ENCODE results near the gene PPP1R9B.

PPP1R9B gene

DNA sequence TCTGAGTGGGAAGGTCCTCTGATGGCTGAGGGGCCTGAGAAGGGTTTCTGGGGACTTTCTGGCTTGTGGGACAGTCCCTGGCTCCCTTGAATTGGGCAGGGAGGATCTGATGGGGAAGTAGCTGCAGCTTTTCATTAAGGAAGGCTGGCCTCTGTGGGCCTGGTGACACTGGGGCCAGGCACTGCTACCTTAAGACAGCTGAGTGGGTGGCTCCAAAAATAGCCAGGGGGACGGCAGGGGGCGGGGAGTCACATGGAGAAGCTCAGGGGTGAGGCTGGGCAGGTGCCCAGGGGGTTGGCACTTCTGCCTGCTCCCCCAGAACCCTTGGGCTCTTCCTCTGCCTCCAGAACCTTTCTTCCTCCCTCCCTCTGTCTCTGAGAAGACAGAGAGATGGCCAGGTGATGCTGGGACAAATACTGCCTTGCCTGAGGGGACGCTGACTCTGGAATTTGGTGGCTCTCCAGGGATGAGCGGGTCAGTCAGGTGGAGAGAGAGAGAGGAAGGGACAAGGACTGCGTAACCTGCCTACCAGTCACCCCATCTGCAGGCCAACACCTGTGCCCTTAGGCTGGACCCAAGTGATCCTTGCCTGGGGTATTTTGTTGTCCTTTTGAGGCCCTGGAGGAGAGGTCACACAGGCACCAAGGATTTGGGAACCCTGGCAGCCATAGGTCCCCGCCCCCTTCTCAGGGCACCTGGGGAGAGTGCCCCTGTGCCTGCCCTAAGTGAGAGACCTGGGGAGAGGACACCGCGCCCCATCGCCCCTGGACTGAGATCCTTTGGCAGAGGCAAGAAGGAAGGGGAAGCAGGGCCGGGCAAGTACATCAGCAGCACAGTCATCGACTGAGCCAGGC lies 13.6 kb upstream of the PPP1R9B start:
- no peak overlapping the region for H3K4me3 ChIP-seq (ENCODE audit: low read depth, low read length)
- DNase-seq (ENCODE audit: low read depth), result no peak

DNA sequence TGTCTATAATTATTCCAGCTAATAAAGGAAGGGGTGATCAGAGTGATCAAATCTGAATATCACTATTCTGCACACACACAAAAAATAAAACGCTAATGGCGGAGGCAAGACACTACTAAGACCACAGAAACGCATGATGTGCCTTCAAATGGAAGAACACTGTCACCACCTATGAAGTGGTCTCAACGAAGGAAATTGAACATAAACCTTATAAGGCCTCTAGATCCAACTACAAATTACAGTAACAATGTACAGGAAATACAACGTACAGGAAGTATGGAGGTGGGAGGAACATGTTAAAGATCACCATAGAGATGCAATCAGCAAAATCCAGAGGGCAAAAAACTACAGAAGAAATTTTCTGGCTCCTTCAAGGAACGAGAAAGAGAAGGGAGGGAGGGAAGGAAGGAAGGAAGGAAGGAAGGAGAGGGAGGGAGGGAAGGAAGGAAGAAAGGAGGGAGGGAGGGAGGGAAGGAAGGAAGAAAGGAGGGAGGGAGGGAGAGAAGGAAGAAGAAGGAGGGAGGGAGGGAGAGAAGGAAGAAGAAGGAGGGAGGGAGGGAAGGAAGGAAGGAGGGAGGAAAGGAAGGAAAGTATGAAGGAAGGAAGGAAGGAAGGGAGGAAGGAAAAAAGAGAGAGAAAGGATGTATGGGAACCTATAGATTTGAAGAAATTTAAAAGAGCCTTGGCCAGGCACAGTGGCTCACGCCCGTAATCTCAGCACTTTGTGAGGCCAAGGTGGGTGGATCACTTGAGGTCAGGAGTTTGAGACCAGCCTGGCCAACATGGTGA lies 12.2 kb upstream of the PPP1R9B start:
- no peak overlapping the region for H3K4me3 ChIP-seq (ENCODE audit: low read depth, low read length)
- DNase-seq (ENCODE audit: low read depth), result no peak

DNA sequence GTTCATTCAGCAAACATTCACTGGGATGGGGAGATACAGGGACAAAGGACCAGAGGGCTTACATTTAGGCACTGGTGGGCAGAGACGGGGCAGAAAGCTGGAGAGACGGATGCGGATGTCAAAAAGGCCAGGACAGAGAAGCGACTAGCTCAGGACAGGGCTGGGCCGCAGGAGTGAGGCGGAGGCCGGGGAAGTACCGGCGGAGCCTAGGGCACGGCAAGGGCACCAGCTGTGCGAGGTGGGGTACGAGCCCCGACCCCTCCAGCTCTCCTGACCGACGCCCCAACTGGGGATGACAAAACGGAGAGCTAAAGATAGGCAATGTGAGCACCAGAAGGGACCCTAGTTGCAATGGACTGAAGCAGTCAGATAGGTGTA lies 11.4 kb upstream of the PPP1R9B start:
- H3K4me3 ChIP-seq (ENCODE audit: low read depth, low read length), result peak overlapping the region; percentile 66
- DNase-seq (ENCODE audit: low read depth), result no peak

DNA sequence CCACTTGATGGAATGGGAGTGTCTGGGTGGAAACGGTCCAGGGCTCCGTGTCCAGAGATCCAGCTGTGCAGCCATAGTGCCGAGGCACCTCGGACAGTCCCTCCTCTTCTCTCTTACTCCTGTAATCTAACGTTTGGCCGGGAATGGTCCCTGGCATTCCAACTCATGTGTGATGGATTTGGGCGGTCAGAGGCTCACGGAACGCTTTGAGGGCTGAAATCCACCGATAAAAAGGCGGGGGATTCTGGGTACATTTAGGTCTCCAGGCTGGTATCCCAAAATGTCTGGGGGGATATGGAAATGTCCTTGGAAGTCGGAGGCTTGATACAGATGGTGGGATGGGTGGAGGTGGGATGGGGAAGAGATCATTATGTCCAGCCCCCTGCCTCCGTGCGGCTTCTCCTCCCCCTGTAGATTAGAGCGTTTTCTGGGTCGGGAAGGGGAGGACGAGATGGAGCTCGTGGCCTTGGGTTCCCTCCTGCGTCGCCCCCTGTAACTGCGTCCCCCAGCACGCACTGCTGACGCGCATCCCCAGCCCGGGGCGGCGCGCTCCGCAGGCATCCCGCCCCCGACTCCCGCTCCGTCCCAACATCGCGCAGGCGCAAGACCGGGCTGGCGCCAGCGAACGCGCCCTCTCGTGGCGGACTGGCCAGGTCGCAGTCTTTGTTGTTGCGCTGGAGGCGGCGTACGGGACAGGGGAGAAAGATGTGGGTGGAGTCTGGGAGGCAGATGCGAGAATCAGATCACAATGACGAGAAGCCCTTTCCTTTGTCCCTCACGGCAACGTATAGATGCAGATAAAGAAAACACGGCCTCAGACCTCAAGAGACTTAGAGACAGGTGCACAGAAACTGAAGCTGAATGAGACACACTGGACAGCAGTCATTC lies 10.8 kb upstream of the PPP1R9B start:
- peak overlapping the region; percentile 66 for H3K4me3 ChIP-seq (ENCODE audit: low read depth, low read length)
- peak; percentile 68 for DNase-seq (ENCODE audit: low read depth)

DNA sequence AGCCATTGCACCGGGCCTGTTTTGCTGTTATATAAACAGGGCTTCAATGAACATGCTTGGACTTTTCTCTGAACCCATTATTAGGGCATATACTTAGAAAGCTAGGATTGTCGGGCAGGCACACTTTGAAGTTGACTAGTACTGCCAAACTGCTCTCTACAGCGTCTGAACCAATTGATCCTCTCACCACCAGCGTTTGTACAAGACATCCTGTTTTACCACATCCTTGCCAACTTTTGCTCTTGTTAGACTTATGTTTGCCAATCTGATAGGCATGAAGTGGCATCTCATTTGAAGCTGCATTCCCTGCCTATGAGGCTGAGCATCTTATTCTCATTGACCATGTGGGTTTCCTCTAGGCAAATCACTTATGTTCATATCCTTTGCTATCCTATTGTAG lies 7.4 kb upstream of the PPP1R9B start:
- no peak overlapping the region for H3K4me3 ChIP-seq (ENCODE audit: low read depth, low read length)
- DNase-seq (ENCODE audit: low read depth), result no peak

DNA sequence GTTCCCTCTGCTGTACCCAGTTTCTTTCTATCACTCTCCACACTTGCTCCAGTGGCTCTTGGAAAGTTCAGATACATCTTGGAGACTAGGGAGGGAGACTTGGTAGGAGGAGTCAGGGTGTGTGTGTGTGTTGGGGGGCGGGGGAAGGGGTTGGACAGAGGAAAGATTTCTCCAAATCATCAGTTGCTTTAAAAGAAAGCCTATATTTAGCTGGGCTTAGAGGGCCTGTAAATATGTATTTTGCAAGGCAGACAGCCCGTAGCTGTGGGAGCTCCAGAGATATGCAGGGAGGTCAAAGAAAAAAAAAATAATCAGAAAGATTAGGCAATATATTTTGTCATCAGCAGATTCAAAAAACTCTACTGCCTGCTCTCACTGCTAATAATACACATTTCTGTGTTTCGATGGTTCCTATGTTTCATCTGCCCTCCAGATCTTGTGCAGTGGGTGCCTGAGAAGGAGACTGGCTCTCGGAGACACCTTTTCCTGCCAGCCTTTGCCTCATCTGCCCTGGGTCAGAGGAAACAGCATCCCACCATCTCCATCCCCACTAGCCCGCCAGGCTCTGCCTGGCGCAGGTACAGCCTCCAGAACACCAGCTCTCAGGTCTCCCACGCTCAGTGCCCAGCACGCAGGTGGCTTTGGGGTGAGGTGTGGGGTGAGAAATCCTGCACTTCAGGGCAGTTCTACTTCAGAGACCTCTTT lies 4.8 kb upstream of the PPP1R9B start:
- DNase-seq (ENCODE audit: low read depth), result no peak
- no peak overlapping the region for H3K4me3 ChIP-seq (ENCODE audit: low read depth, low read length)

DNA sequence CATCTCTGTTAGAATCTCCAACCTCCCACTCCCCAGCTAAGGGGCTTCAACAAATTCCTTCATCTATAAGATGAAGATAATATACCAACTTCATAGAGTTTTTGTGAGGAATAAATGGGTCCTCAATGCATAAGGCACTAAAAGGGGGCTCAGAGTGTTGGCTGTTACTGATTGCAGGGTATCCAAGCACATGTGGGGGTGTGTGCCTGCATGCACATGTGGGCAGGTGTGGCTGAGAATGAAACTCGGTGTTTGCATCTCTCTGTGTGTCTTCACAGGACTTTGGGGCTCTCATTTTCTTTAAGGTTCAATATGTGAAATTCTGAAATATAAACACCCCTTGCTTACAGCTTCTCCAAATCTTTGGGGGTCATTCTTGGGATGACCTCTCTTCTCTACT lies 4.1 kb upstream of the PPP1R9B start:
- no peak for DNase-seq (ENCODE audit: low read depth)
- no peak overlapping the region for H3K4me3 ChIP-seq (ENCODE audit: low read depth, low read length)

DNA sequence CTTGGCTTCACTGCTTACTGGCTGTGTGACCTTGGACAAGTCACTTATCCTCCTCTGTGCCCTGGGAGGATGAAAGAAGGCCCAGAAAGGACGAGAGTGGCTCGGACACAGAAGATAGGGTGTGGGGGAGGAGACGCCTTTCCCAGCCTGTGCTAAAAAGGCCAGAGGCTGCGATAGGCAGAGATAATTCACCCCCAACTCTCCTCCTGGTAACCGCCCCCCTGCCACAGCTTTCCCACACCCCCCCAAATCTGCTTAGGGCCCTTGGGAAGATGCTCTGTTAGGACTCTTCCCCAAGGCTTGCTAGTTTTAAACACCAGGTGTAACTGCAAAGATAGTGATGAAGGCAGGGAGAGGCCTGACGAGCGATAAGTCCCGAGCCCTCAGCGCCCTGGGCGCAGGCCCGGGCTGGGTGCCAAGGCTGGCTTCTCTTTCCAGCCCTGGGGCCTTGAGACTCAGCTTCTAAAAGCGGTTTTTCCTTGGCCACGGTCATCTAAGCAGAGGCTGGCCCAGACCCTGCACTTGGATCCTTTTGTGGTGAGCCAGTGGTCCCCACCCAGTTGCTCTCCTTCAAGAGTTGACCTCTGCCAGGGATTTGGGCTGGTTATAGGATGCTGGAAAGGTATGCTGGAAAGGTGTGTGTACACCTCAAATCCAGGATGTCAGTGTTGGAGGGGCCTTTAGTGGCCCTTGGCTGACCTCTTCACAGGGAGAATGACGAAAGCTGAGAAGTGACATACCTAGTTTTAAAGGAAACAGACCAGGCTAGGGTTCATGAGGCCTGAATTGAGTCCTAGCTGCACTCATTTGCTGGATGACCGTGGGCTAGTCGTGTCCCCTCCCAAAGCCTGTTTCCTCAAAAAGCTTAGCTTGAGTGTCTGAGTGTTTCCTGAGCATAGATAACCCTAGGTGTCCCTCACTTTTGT lies 3.4 kb upstream of the PPP1R9B start:
- DNase-seq (ENCODE audit: low read depth), result no peak
- H3K4me3 ChIP-seq (ENCODE audit: low read depth, low read length), result no peak overlapping the region

DNA sequence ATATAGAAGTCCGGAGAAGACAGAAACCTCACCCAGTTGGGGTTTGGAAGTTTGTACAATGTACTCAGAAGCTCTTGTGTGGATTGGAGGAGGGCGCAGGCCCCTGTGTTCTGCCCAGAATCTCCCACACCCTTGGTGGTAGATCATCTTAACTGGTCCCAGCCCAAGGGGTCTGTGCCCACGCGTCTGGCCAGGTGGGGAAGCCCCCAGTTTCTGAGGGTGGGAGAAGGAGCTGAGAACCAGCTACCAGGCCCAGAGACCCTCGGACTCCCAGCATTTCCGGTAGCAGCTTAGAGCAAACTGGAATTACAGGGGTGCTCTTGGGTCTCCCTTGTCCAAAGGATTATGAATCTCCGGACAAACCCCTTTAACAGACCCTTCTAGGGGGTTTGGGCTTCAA lies 2.3 kb upstream of the PPP1R9B start:
- no peak overlapping the region for H3K4me3 ChIP-seq (ENCODE audit: low read depth, low read length)
- no peak for DNase-seq (ENCODE audit: low read depth)

DNA sequence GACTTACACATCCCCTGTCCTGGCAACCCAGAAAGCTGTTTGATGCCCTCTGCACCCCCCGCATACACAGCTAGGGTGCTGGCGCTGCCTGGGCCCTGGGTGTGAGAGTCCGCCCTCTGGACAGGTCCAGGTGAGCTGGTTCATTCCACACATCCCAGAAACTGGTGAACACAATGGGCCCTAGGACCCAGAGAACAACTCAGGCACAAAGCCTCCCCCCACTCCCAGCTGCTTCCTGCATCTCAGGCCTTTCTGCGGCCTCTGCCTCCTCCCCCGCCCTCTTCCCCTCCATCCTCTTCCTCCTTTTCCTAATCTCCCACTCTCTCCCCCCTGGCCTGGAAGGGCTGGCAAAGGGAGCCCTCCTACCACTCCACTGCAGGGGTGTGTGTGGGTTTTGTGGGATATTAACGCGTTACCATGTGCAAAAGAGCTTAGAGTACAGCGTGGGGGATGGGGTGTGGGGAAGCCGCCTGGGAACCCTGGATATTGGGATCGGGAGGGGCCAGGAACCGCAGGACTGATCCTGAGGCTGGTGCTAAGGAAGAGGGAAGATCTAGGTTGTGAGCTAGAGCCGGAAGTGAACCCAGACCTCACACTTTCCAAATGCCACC lies 1.6 kb upstream of the PPP1R9B start:
- DNase-seq (ENCODE audit: low read depth), result no peak
- peak overlapping the region; percentile 68 for H3K4me3 ChIP-seq (ENCODE audit: low read depth, low read length)

DNA sequence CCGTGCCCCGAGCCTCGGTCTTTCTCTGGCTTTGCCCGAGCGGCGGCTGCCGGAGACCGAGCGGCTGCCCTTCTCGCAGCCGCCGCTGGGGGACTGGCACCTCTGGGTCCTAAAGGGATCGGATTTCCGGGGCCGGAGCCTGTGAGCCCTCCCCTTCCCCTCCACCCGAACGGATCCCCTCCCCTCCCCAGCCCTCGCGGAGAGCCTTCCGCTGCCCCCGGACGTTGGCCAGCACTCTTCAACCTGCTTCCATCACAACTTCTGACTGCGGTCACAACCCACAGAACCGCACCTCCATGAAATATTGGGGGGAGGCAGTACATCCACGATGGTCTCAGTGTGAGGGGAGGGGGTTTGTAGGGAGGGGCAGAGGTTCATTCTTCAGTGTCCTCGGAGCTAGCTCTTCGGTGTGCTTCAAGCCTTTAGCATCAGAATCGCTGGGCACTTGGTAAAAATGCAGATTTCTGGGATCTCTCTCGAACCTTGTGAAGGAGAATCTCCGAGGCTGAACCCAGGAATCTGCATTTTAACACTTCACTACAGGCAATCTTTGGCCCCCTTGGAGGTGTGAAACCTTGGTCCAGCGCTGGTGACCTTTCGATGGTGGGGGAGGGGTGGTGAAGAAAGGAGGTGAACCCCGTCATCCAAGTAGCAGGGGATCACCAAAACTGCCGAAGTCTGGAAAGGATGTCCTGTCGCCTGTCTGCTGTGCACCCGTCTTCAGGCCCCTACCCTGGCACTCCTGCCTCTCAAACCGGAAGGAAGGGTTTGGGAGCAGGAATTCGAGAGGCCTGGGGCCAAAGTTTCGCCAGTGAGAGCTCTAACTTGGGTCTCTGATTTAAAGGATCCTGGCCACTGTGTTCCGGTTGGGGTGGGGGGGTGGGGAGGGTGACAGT lies 812 bp upstream of the PPP1R9B start:
- DNase-seq (ENCODE audit: low read depth), result peak; percentile 67
- peak overlapping the region; percentile 68 for H3K4me3 ChIP-seq (ENCODE audit: low read depth, low read length)

DNA sequence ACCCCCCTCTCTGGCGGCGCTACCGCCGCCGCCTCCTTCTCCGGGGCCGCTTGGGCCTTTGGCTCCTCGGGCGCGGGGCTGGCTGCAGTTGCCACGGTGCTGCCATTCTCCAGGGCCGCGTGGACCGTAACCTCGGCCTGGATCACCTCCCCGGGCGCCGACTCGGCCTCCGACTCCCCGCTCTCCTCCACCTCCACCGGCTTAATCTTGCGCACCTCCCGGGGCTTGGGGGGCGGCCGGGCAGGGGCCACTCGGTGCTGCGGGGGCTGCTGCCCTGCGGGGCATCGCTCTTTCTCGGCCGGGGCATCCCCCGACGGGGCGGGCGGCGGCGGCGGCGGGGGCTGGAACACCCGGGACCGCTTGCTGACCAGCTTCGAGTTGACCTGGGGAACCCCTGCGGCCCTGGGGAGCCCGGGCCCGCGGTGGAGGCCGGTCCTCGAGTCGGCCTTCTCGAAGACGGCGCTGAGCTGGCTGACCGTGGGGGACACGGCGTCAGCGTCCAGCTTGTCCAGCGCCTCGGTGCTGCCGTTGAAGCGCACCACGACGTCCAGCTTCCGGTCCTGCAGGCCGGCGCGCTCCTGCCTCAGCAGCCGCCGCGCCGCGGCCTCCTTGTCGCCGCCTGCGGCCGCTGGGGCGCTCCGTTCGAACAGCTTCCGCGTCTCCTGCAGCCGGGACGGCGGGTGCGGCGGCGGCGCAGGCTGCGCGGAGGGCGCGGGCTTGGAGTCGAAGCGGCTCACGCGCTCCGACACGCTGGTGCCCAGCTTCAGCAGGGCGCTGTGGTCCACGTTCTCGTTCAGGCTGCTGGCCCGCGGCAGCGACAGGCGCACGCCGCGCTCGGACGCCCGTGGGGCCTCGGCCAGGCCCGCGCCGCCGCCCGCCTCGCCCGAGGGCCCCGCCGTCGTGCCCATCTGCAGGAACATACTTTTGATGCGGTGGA lies 792 bp downstream of the PPP1R9B start:
- H3K4me3 ChIP-seq (ENCODE audit: low read depth, low read length), result peak overlapping the region; percentile 68
- no peak for DNase-seq (ENCODE audit: low read depth)

DNA sequence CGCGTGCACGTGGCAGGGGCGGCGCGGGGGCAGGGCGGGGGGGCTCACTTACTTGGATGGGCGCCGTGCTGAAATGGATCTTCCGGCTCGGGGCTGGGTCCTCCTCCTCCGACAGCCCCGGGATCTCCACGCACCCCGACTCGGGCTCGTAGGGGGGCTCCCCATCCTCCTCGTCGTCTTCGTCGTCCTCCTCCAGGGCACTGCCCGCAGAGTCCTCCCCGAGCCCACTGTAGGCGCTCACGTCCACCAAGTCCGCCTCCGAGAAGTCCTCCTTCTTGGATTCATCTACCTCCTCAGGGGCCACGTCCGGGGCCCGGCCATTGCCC lies 1.4 kb downstream of the PPP1R9B start:
- no peak for DNase-seq (ENCODE audit: low read depth)
- H3K4me3 ChIP-seq (ENCODE audit: low read depth, low read length), result peak overlapping the region; percentile 68

DNA sequence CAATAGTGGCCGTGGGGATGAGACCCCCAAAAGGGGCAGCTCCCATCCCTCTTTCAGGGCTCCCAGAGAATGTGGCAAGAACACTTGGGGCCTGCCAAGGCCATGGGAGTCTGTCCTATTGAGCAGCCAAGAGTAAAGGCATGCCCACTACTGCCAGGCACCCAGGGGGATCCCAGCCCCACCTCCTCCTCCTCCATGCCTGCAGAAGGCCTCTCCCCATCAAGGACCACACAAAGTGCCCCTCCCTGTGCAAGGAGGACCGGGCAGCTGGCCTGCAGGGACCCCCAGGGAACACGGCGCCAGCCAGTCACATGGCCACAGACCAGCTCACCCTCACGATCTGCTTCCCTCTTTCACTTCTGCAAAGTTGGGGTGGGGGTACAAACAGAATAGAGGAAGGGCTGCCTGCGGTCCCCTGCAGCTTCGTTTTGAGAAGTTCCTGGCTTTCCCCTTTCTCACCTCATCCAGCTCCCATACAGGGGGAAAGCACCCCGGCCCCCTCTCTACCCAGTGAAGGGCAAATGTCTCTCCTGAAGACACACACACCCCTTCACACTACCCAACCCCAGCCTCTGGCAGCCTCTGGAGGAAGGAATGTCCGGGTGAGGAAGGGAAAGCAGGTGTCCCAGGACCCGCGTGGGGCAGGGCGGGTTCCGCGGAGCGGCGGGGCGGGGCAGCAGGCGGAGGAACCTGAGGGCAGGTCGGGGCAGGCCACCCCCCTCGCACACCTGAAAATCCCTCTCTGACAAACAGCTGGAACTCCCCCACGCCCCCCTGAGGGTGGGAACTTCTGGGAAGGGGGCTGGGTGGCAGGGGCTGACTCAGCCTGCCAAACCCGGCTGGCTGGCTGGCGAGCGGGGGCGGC lies 2.0 kb downstream of the PPP1R9B start:
- no peak for DNase-seq (ENCODE audit: low read depth)
- peak overlapping the region; percentile 68 for H3K4me3 ChIP-seq (ENCODE audit: low read depth, low read length)

DNA sequence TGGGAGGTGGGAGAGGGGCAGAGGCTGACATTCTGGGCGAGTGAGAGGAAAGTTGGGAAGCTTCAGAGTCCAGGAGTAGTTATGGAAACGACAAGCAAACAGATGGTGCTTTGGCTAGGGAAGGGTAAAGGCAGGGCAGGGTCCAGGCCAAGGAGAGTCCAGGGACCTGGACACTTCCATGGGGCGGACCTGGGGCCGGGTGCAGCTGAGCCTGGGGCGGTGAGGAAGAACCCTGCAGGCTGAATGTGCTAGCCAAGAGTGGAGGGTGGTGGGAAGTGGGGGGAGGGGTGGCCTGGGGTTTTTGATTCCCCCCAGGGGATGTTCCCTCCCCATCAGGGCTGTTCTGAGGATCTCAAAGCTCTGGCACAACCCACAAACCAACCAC lies 2.6 kb downstream of the PPP1R9B start:
- DNase-seq (ENCODE audit: low read depth), result no peak
- H3K4me3 ChIP-seq (ENCODE audit: low read depth, low read length), result peak overlapping the region; percentile 68

Data from skeletal muscle cell (primary cell).